Measurements from ENCODE around the gene UBE2L3.
"Not testable (repeated sequence)": the region's sequence is repeated elsewhere in the genome, so short reads cannot be mapped to it uniquely, and the experiment has no call there.

The UBE2L3 gene

GRCh38 chr22:21628386-21629254 is 61.1 kb downstream of the UBE2L3 start:
- DNase-seq (ENCODE audit: low read depth), result no peak

GRCh38 chr22:21629255-21630149 is 62.0 kb downstream of the UBE2L3 start, which contains the start of gene YDJC:
YDJC (minus strand) TSS chr22:21630022; CDS start chr22:21630014, 8 bp downstream.
- peak; percentile 87 for DNase-seq (ENCODE audit: low read depth)

DNA sequence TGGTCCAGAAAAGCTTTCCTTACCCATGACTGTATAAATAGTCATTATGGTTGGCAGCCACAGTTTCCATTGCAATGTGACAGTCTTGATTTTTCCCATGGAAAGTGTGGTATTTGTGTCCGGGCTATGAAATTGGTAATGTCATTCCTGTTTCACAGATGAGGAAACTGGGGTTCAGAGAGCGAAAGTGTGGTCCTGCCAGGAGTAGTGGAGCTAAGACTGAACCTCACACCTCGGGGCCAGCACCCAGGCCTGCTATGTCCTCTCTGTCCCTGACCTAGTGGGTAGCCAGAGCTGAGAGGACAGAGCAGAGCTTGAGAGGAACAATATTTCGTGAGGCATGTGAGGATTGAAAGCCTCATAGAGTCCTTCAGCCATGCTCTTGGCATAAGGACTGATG is 63.5 kb downstream of the UBE2L3 start:
- no peak for DNase-seq (ENCODE audit: low read depth)

- DNase-seq (ENCODE audit: low read depth), result peak; percentile 82
These were observed 64.9 kb downstream of the UBE2L3 start, which contains the start of gene CCDC116 for GRCh38 chr22:21632237-21632895. CCDC116 (plus strand) TSS chr22:21632760; CDS start chr22:21633182, 422 bp downstream.

GRCh38 chr22:21632931-21633330 is 65.4 kb downstream of the UBE2L3 start:
- DNase-seq (ENCODE audit: low read depth), result no peak

GRCh38 chr22:21633481-21633880 is 66.0 kb downstream of the UBE2L3 start:
- DNase-seq (ENCODE audit: low read depth), result no peak

DNA sequence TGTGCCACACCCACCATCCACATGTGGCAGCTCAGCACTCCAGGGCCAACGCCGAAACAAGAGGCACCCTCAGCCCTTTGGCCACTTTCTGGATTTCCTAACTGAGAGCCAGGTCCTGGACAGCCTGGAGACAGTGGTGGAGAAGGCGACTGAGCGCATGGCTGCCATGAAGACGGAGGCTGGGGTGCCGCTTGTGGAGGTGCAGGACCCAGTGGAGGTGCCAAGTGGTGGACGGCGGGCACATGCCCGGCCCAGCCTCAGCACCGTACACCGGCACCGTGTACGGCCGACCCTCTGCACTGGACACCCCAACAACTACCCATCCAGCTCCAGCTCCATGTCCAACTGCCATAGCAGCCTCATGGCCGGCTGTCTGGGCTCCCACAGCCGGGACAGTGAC is 66.6 kb downstream of the UBE2L3 start:
- DNase-seq (ENCODE audit: low read depth), result no peak

GRCh38 chr22:21634844-21635243 is 67.3 kb downstream of the UBE2L3 start:
- DNase-seq (ENCODE audit: low read depth), result no peak

DNA sequence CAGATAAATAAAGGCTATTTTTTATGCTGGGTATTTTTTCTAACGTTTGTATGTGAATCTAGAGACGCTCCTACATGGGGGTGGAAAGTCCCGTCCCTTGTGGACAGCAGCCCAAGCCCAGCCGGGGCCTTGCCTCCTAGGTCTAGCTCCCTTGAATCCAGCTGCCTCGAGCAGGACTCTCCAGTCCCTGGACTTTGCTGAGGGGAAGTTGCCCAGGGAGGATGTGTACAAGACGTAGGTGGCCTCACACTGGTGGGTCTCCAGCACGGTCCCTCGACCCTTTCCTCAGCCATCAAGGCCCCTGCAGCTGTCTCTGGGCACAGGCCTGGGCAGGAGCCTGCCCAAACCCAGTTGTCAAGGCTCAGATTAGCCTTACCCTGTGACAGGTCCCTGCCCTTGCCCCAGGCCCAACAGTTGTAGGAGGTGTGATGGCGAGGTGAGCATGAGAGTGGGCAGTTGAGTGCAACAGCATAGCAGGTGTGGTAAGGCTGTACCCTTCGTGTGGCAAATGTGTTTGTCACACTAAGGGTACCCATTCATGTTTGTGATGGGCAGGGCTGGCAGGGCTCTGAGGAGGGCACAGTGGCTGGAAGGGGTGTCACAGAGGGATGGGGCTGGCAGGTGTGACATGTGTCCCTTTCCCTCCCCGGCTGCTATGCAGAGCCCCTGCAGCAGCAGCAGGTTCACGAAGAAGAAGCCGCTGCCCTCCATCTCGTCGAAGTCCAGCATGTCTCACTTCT is 68.4 kb downstream of the UBE2L3 start:
- DNase-seq (ENCODE audit: low read depth), result no peak

DNA sequence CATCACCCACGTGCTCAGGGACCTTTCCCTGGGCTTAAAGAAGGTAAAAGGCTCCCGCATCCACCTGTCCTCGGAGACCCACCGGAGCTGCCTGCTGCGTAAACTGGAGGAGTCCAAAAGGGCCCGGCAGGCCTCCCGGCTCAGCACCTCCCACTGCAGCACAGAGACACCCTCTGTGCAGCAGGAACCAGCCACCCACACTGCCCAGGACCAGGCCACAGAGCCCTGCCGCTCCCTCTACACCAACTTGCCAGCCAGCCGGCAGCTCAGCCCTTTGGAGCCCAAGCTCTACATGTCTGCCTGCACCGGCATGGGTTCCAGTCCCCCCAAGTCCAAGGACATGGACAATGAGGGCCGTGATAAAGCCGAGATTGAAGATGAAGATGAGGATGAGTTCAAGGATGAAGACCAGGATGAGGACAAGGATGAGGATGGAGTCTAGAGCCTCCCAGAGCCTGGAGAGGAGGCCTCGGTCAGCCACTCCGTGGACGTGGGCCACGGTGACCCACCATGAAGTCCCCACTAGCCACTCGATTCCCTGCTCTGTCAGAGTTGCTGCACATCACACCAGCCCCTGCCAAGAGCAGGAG is 69.2 kb downstream of the UBE2L3 start:
- DNase-seq (ENCODE audit: low read depth), result no peak

- not testable (repeated sequence) for DNase-seq (ENCODE audit: low read depth)
These were observed 69.9 kb downstream of the UBE2L3 start for GRCh38 chr22:21637450-21637849.

- no peak for DNase-seq (ENCODE audit: low read depth)
These were observed 71.8 kb downstream of the UBE2L3 start for GRCh38 chr22:21639359-21639758.

- no peak for DNase-seq (ENCODE audit: low read depth)
These were observed 73.3 kb downstream of the UBE2L3 start for GRCh38 chr22:21640810-21641209.

- no peak for DNase-seq (ENCODE audit: low read depth)
These were observed 73.9 kb downstream of the UBE2L3 start for GRCh38 chr22:21641417-21641788.

- DNase-seq (ENCODE audit: low read depth), result peak; percentile 92
These were observed 74.5 kb downstream of the UBE2L3 start, which contains the start of gene SDF2L1 for GRCh38 chr22:21641789-21642583. SDF2L1 (plus strand) TSS chr22:21642302; CDS start chr22:21642337, 35 bp downstream.

DNA sequence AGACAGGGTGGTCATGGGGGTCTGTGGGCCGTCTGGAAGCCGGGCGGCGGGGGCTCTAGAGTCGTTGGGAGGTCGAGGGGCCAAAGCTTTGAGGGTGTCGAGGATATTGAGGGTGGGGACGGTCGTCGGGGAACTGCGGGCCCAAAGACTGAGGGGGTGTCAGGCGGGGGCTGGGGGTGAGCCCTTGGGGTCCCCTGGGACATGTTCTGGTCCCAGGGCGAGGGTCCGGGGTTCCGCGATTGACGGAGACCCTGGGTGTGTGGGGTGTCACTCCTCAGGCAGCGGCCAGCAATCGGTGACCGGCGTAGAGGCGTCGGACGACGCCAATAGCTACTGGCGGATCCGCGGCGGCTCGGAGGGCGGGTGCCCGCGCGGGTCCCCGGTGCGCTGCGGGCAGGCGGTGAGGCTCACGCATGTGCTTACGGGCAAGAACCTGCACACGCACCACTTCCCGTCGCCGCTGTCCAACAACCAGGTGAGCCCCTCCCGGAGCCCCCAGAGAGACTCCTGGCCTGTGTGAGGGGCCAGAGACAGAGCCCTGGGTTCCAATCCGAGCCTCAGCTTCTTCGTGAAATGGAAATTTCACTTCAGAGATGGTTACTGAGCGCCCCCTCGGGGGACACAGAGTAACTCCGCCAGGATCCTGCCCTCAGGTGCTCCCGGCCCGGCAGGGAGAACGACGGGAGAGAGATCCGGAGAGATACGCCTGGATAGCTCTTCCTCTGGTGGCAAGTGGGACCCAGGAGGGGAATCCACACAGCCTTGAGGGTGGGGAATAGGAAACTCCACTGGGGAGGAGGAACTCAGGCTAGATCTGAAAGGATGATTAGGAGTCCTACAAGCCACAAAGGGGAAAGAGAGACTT is 75.3 kb downstream of the UBE2L3 start:
- no peak for DNase-seq (ENCODE audit: low read depth)

GRCh38 chr22:21643533-21644357 is 76.2 kb downstream of the UBE2L3 start:
- DNase-seq (ENCODE audit: low read depth), result no peak

GRCh38 chr22:21645513-21645912 is 78.0 kb downstream of the UBE2L3 start:
- DNase-seq (ENCODE audit: low read depth), result not testable (repeated sequence)
